C1 segment of cervical spinal cord (tissue), 14 donors: ENCODE measurements around the gene AXDND1.

Experiments
- DNase-seq, 14 donors: peaks; one replicate each; lab custom pipeline; 2025; lab: John Stamatoyannopoulos, UW

The AXDND1 gene

GRCh38 chr1:179575497-179576314 lies 209.9 kb downstream of the AXDND1 start, which contains the start of gene NPHS2:
Gene NPHS2, minus strand, starts transcription at chr1:179575948. Its CDS starts 84 bp downstream, at chr1:179575864.
- DNase-seq, result no peak

- no peak for DNase-seq
These were observed 210.7 kb downstream of the AXDND1 start for GRCh38 chr1:179576509-179576908.

DNA sequence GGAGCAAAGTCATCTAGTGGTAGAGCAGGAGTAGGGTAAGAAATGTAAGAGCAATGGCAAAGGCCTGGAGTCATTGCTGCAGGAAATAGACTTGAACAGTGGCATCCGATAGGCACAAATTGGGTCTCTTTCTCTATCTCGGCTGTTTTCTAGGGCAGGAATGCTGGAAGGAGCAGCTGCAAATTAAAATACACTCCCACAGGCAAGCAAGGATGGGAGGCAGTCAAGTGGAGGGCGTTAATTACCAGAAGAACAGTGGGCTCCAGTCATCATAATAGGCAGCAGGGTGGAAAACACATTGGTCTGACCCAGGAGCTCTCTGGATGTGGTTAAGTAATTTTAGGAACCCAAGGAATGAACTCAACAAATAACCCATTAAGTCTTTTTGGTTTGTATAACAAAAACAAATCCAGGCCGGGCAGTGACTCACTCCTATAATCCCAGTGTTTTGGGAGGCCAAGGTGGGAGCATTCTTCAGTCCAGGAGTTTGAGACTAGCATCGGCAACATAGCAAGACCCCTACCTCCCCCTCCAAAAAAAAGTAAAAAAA lies 218.1 kb downstream of the AXDND1 start:
- DNase-seq, result no peak

DNA sequence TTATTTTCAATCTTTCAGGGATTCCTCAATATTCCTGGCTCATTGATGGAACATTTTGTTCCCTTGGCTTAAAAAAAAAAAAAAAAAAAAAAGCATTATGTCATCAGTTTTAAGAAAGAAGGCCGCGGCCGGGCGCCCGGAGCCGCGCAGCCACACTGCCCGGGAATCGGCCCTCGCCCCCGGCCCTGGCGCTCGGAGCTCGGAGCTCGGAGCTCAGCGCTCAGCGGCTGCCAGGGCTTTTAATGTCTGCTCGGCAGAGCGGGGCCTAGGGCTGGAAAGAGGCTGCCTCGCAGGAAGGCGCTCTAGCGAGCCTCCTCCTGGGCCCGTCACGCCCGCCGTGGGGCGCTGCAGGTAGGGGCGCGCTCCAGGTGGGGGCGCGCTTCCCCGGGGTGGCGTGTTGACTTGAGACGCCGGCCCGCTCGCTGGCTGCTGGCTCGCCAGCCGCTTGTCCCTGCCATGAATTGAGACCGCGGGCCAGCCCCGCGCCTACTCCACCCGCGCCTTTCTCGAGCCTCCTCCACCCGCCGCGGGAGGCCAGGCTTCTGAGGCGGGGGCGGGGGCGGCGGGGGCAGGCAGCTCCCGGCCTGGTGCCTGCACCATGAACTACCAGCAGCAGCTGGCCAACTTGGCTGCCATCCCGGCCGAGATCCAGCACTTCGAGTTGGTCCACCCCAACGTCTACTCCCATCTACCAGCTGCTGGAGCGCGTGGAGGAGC lies 220.5 kb downstream of the AXDND1 start:
- DNase-seq, result peak in 8 of 14 donors; percentile 11 to 77 (median 46)

DNA sequence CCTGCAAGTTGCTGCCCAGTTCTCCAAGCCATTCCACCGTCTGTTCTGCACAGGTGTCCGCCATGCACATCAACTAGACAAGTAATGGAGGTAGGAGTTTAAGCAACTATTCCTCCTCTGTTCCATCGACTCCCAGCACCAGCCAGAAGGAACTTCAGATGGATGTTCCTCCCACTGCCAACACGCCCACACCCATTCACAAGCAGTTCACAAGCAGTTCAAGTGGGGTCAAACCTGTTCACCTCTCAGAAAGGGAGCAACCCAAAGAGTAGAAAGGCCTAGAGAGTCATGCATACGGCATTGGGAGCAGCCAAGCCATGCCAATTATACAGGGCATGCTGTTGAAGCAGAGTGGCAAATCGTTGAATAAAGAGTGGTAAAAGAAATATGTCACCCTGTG lies 221.6 kb downstream of the AXDND1 start:
- DNase-seq, result no peak

DNA sequence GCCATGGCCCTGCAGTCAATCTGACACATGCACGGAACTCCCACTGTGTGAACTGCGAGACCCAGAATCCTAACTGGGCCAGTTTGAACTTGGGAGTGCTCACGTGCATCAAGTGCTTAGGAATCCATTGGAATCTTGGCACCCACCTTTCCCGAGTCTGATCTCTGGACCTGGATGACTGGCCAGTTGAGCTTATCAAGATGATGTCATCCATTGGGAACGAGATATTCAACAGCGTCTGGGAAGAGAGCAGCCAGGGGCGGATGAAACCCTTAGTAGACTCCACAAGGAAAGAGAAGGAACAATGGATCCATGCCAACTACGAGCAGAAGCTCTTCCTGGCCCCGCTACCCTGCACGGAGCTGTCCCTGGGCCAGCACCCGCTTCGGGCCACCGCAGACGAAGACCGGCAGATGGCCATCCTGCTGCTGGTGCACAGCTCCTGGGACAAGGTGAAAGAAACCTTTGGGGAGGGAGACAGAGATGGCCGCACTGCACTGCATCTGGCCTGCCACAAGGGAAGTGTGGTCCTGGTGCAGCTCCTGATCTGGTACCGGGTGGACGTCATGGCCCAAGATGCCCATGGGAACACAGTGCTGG lies 222.8 kb downstream of the AXDND1 start:
- DNase-seq, result no peak

DNA sequence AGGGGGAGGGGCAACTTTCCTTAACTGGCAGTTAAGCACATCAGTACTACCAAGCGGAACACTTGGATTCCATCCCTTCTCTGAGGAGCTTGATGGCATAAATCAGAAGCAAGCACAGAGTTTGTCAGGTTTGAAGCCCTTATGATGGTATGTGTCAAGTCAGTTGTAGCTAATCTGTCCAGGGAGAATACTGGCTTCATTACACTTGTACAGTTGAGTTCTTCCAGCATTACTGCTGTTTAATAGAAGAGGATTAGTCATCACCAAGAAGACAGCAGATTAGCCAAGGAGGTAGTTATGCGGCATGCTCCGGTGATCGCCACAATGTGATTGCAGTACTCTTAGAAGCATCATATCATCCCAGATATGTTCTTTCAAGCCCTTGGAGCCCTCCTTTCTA lies 223.7 kb downstream of the AXDND1 start:
- DNase-seq, result no peak

DNA sequence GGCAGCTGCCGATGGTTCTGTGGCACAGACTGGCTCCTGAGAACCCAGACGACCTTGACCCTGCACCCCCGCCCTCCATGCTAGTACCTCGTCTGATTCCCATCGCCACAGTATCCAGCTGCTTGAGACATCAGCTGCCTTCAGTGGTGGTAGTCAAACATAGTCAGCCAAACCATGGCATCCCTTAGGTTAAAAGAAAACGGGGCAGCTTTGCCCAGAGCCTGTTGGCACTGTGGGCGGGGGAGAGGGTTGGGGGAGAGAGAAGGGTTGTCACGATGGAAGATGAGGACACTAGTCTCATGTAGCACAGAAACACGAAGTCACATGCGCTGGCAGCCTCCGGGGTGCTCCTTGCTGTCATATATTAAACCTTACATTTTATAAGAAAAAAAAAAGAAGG lies 224.9 kb downstream of the AXDND1 start:
- DNase-seq, result no peak

DNA sequence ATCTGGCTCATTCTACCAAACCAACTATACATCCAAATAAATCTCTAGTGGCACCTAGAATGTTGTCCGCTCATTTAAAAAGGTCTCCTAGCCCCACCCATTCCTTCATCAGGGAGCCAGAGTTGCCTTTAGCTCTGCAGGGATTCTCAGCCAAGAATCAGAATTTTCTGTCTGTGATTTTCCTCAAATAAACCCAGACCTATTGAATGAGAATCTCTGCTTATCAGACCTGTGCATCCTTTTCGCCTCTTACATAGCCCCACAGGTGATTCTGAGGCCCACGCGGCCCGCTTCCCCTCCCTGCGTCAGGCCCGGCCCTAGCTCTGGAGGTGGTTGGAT lies 225.5 kb downstream of the AXDND1 start:
- no peak for DNase-seq

DNA sequence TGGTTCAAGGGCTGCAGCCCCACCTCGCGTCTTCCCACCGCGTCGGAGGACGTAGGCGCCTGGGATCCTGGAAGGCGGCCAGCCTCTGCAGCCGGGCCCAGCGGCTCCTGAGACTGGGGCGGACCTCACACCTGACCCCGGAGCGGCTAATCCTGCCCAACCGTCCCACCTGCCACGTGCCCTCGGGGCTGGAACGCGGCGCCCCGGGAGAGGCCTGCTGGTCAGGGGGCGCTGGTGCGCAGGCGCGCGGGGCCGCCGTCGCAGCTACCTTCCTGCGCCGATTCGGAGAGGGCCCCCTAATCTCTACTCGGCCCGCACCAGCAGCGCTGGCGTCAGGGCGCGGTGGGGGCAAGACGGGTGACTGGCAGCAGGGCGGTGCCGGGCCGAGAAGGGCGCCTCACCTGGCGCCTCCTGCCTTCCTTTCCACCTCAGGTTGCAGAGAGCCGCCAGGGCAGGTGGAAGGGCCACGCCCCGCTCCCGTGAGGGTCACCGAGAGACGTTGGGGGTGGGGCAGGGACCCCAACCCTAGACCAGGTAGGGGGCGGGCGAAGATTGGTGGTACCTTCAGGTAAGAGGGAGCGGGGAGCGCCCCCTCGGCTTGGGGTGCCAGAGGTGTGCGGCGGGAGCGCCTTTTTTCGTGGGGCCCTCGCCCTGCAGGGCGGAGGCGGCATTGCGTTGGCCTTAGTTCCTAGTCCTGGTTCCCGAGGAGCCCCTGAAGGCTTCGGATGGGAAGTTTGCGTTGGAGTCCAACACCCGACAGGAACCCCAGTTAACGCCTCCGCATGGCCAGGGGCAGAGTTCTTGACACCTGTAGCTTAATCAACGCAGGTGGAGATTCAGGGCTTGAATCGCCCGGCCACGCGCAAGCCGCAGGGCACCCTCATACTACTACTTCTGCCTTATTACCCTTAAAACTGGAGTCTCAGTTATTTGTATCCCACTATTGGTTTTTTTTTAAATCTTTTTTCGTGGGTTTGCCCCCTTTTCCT lies 226.1 kb downstream of the AXDND1 start, which contains the start of gene TDRD5:
TDRD5 (plus strand) TSS at position 241 of the 989 bp plus-strand sequence. CDS start 784 bp downstream, outside the sequence.
- DNase-seq, result no peak

DNA sequence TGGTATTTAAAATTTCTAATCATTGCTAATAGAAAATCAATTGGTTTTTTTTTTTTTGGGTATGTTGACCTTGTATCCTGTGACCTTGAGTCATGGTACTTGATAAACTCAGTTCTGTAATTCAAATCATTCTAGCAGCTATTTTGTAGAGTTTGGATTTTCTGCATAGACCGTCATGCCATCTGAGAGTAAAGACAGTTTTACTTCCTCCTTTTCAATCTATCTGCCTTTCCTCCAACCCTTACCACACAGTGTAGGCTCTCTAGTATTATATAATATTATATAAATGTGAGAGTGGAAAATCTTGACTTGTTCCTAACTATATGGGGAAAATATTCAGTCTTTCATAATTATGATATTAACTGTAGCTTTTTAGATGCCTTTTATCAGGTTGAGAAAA lies 232.9 kb downstream of the AXDND1 start:
- DNase-seq, result no peak

DNA sequence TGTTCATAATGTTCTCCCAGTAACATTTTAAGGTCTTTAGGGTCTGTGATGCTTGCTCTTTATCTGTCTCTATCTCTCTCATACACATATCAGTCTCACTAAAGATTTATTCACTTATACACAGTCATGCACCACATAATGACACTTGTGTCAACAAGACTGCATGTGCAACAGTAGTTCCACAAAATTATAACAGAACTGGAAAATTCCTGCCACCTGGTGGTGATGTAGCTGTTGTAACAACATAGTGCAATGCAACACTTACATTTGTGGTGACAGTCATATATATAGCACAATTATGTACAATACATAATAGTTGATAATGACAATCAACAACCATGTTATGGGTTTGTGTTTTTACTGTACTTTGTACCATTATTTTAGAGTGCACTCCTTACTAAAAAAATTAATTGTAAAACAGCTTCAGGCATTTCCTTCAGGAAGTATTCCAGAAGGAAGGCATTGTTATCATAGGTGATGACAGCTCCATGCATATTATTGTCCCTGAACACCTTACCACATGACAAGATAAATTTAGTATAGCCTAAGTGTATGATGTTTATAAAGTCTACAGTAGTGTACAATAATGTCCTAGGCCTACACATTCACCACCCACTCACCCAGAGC lies 234.0 kb downstream of the AXDND1 start:
- DNase-seq, result no peak

DNA sequence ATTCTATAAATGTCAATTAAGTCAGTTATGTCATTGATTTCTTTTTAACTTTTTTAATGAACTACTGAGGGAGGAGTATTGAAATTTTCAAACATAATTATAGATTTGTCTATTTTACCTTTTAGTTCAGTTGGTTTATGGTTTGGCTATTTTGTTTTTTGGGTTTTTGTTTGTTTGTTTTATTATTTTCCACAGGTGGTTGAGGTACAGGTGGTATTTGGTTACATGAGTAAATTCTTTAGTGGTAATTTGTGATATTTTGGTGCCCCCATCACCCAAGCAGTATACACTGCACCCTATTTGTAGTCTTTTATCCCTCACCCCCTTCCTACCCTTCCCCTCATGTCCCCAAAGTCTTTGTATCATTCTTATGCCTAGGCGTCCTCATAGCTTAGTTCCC lies 235.3 kb downstream of the AXDND1 start:
- no peak for DNase-seq
